HG03521 (cell line): ENCODE results near the gene GCFC2.

ENCODE experiments used
- ATAC-seq: cut with Tn5 transposase; IDR thresholded peaks from one replicate; pipeline ENCODE4 v1.9.1; 2021; ENCODE audit warnings: mild to moderate bottlenecking, moderate library complexity; ENCODE audit not compliant: unreplicated experiment

Gene GCFC2

GRCh38 chr2:75632091-75632701 is 78.5 kb downstream of the GCFC2 start:
- ATAC-seq: no peak

DNA sequence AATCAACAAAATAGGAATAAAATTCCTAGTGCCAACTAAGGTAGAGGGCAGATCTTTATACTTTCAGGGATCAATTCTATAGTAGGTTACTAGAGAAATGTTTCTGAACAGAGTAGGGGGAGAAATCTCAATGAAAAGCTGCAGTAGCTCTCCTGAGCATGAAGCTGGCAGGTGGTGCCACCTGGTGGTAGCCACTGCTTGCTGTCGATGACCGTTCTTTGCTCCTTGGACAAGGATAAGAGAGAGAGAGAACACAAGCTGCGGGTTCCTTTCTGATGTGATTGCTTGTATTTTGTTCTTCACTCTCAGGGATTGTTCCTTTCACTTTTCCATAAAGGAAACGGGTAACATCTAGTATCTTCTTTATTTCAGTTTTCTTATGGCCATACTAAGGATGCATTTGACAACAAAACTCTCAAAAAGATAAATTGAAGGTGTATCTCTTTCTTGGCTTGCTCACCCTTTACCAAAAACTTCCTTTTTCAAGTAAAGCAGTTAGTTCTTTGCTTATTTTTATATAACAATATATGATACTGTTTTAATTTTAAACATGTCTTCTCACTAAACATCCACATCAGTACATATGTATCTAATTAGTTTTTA is 82.7 kb downstream of the GCFC2 start:
- ATAC-seq: no peak

DNA sequence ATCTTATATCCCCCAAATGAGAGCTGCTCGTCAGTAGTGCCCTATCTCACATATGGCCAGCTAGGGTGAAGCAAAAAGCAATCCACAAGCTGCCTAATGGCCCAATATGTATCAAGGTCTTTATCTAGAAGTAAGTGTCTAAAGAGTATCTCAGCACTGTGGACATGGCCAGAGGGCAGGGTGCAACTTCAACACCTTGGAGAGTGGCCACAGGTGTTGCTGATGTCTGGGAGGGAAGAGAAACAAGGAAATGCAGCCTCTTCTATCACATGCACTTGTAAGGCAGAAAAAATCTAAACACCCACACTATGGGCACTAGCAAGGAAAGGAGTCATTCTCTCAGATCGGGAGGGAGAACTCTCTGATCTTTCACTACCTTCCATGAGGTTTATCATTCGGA is 87.8 kb downstream of the GCFC2 start:
- ATAC-seq: no peak

- ATAC-seq: no peak
These were observed 88.2 kb downstream of the GCFC2 start for GRCh38 chr2:75622500-75622899.

- no peak for ATAC-seq
These were observed 89.5 kb downstream of the GCFC2 start for GRCh38 chr2:75621228-75621627.

GRCh38 chr2:75619956-75620740 is 90.6 kb downstream of the GCFC2 start:
- no peak for ATAC-seq

DNA sequence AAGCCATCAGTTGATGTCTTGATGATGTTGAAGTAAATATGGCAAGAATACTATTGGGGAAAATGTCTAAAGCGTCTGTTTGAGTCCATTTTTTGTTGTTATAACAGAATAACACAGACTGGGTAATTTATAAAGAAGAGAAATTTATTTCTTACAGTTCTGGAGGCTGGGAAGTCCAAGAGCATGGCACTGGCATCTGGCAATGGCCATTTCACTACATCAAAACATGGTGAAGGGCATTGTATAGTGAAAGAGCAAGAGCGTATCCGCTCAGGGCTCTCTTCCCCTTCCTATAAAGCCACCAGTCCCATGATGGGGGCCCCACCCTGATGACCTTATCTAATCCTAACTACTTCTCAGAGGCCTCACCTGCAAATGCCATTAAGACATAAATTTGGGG is 93.8 kb downstream of the GCFC2 start:
- ATAC-seq: no peak

DNA sequence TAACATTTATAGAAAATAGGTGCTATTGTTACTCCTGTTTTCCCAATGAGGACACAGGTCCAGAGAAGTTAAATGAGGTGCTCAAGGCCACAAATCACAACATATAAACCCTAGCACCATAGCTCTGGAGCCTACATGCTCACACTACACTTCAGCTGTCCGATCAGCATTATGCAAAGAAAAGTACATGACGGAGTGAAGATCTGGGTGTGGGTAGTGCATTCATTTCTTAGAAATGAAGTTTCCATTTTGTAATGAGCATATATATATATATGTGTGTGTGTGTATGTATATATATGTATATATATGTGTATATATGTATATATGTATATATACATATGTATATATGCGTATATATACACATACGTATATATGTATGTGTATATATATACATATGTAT is 94.3 kb downstream of the GCFC2 start:
- no peak for ATAC-seq

DNA sequence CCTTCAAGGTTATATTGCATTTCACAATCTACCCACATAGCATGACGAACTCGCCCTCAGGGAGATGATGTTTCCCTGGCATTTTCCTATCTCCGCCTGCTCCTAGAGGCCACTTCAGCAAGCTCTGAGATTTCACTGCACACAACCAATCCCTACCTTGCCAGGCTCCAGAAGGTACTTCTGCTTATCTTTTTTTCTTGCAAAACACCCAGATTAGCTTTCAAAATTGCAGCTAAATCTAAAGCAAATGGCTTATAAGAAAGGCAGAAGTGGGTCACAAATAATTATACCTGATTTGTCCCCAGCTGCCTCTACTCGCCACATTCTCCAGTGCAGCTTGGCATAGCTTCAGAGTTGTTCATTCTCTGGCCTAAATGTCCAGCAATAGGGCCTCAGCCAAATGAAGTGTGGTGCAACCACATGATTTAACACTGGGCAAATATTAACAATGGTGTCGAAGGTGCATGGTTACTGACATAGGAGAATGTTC is 96.5 kb downstream of the GCFC2 start:
- no peak for ATAC-seq

DNA sequence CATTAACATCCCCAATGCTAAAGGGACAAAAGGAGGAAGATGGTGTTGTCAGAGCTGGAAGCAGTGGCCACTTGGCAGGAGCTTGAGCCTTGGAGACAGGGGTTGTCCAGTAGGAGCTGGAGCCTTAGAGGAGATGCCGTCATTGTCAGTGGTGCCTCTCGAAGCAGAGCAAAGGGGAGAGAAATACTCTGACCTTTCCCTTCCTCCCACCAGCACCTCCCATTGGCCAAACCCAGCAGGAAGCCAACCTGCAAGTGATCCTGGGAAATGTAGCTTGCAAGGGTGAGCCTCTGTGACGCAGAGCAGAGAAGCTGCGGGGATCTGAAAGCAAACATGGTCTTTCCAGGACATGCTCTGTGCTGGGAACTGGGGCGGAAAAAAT is 97.9 kb downstream of the GCFC2 start:
- no peak for ATAC-seq
